HCT116 (cell line): ENCODE data around the gene HOXC11. TPM values are rescaled to one million over a fixed set of nuclear protein-coding genes. Genes with fewer than 3 reads are reported as not detected.

Experiments
- ATAC-seq: fragments of 200-7000 bp; cut with Tn5 transposase; 2 replicates; pipeline ENCODE4 v1.9.1; 2020; ENCODE audit warnings: mild to moderate bottlenecking, moderate library complexity
- BruUV-seq: library from RNA; stranded (reverse); fragments of 400-500 nt; replicated peaks from 2 replicates; lab custom pipeline; 2021; lab: Mats Ljungman, UMichigan
- CTCF ChIA-PET: fragments of 300-600 bp; sonication (Branson Sonifier 250); formaldehyde crosslinking; loops from one replicate; lab custom pipeline; 2021; ENCODE audit warnings: antibody characterized with exemption; lab: Charles Lee
- POLR2A ChIA-PET: fragments of 300-600, 350-600 bp; sonication (Branson Sonifier 250); formaldehyde crosslinking; loops from one replicate; lab custom pipeline; 2021; ENCODE audit warnings: antibody characterized with exemption; lab: Charles Lee
- RAD21 ChIA-PET, 2 experiments: fragments of 300-600 bp; sonication (Branson Sonifier 250); formaldehyde crosslinking; loops; one replicate each; lab custom pipeline; 2023; ENCODE audit warnings: low total read pairs in 2 of 2; ENCODE audit not compliant: uncharacterized antibody in 2 of 2, unreplicated experiment in 2 of 2, low non-redundant PET in 1 of 2; lab: Charles Lee
- DNase-seq: peaks from one replicate; pipeline ENCODE4 v3.0.0-alpha.2; 2010; ENCODE audit warnings: low read depth, low spot score
- H2AFZ ChIP-seq: fragments of 200-600 bp; shearing (Covaris generic), sonication (generic); 2 replicates; pipeline ENCODE4 v1.6.1; 2017; ENCODE audit warnings: low read depth, mixed run types, mixed read lengths, antibody characterized with exemption, low read length; ENCODE audit not compliant: poor library complexity, severe bottlenecking
- H3K27ac ChIP-seq: 2 replicates; pipeline ENCODE4 v1.5.1; 2012; ENCODE audit warnings: low read depth, low read length
- H3K27me3 ChIP-seq: fragments of 200-600 bp; sonication (generic); 2 replicates; pipeline ENCODE4 v1.6.1; 2016; ENCODE audit warnings: mixed run types, low read length, mixed read lengths; ENCODE audit not compliant: insufficient read depth
- H3K36me3 ChIP-seq, 2 experiments: fragments of 200-500 bp in 1 of 2; fragments of 200-600 bp in 1 of 2; sonication (Bioruptor generic) in 1 of 2; sonication (generic) in 1 of 2; 2 replicates each; pipeline versions ENCODE4 v1.5.1 to v1.6.1; 2014 to 2016; ENCODE audit warnings: low read length in 2 of 2, inconsistent platforms in 1 of 2, mixed read lengths in 1 of 2, mixed run types in 1 of 2; ENCODE audit not compliant: insufficient read depth in 2 of 2, control insufficient read depth in 1 of 2
- H3K4me1 ChIP-seq, 2 experiments: fragments of 200-600 bp in 1 of 2; sonication (generic) in 1 of 2; 2 replicates each; pipeline versions ENCODE4 v1.5.1 to v1.6.1; 2012 to 2017; ENCODE audit warnings: low read length in 2 of 2, inconsistent platforms in 1 of 2, mild to moderate bottlenecking in 1 of 2, mixed read lengths in 1 of 2, mixed run types in 1 of 2, moderate library complexity in 1 of 2; ENCODE audit not compliant: insufficient read depth in 2 of 2, control insufficient read depth in 1 of 2
- H3K4me2 ChIP-seq: fragments of 200-600 bp; sonication (generic); 2 replicates; pipeline ENCODE4 v1.6.1; 2017; ENCODE audit warnings: mixed run types, low read length, mixed read lengths
- H3K4me3 ChIP-seq, 2 experiments: fragments of 200-600 bp in 1 of 2; sonication (generic) in 1 of 2; replicated peaks in 1 of 2; 2 replicates each; pipeline ENCODE4 v1.5.1; 2011 to 2016; ENCODE audit warnings: low read length in 2 of 2, control low read depth in 1 of 2, low read depth in 1 of 2, mild to moderate bottlenecking in 1 of 2, mixed read lengths in 1 of 2, mixed run types in 1 of 2
- H3K79me2 ChIP-seq: fragments of 200-600 bp; sonication (generic); 2 replicates; pipeline ENCODE4 v1.6.1; 2017; ENCODE audit warnings: mild to moderate bottlenecking, mixed run types, low read length, moderate library complexity, mixed read lengths; ENCODE audit not compliant: insufficient read depth
- H3K9ac ChIP-seq: fragments of 200-600 bp; sonication (generic); 2 replicates; pipeline ENCODE4 v1.6.1; 2016; ENCODE audit warnings: low read length, mixed read lengths
- H3K9me2 ChIP-seq: fragments of 200-600 bp; sonication (generic), shearing (Covaris generic); 2 replicates; pipeline ENCODE4 v1.6.1; 2017; ENCODE audit warnings: mixed run types, mild to moderate bottlenecking, moderate library complexity; ENCODE audit not compliant: insufficient read depth
- H3K9me3 ChIP-seq, 2 experiments: fragments of 200-500 bp in 1 of 2; fragments of 200-600 bp in 1 of 2; sonication (Bioruptor generic) in 1 of 2; sonication (generic) in 1 of 2; 2 replicates each; pipeline ENCODE4 v1.6.1; 2014 to 2017; ENCODE audit warnings: low read length in 2 of 2, mixed read lengths in 2 of 2, inconsistent platforms in 1 of 2, low read depth in 1 of 2, mild to moderate bottlenecking in 1 of 2, mixed run types in 1 of 2, moderate library complexity in 1 of 2; ENCODE audit not compliant: control insufficient read depth in 1 of 2, insufficient read depth in 1 of 2
- H4K20me1 ChIP-seq: fragments of 200-600 bp; sonication (generic), shearing (Covaris generic); 2 replicates; pipeline ENCODE4 v1.6.1; 2017; ENCODE audit warnings: mixed run types, mild to moderate bottlenecking, moderate library complexity; ENCODE audit not compliant: insufficient read depth
- CEBPB ChIP-seq: IDR thresholded peaks from 2 replicates; pipeline ENCODE4 v1.6.1; 2012; ENCODE audit warnings: low read depth
- ELF1 ChIP-seq: IDR thresholded peaks from 2 replicates; pipeline ENCODE4 v1.6.1; 2012; ENCODE audit warnings: low read depth, borderline replicate concordance
- EZH2 ChIP-seq: fragments of 200-600 bp; sonication (generic); IDR thresholded peaks from 2 replicates; pipeline ENCODE4 v1.6.1; 2017; ENCODE audit warnings: antibody characterized with exemption, mixed run types
- JUND ChIP-seq: IDR thresholded peaks from 2 replicates; pipeline ENCODE4 v1.6.1; 2012
- MAX ChIP-seq: IDR thresholded peaks from 2 replicates; pipeline ENCODE4 v1.6.1; 2012
- POLR2A ChIP-seq: IDR thresholded peaks from 2 replicates; pipeline ENCODE4 v1.7.0; 2011; ENCODE audit warnings: borderline replicate concordance; ENCODE audit not compliant: insufficient read depth, insufficient read length; ENCODE audit errors: extremely low read depth
- POLR2AphosphoS5 ChIP-seq: IDR thresholded peaks from 2 replicates; pipeline ENCODE4 v1.6.1; 2011; ENCODE audit warnings: mild to moderate bottlenecking, low read depth, low read length, moderate library complexity
- RAD21 ChIP-seq: IDR thresholded peaks from 2 replicates; pipeline ENCODE4 v1.6.1; 2012; ENCODE audit warnings: low read depth, mild to moderate bottlenecking
- REST ChIP-seq: IDR thresholded peaks from 2 replicates; pipeline ENCODE4 v1.6.1; 2012; ENCODE audit warnings: low read depth
- SIN3A ChIP-seq: IDR thresholded peaks from 2 replicates; pipeline ENCODE4 v1.6.1; 2012; ENCODE audit warnings: low read depth
- TCF7L2 ChIP-seq: IDR thresholded peaks from 2 replicates; pipeline ENCODE4 v1.7.0; 2011; ENCODE audit warnings: borderline replicate concordance, inconsistent platforms; ENCODE audit not compliant: insufficient read depth, insufficient read length; ENCODE audit errors: extremely low read depth
- YY1 ChIP-seq: IDR thresholded peaks from 2 replicates; pipeline ENCODE4 v1.6.1; 2011; ENCODE audit warnings: low read length, low read depth, moderate library complexity, mild to moderate bottlenecking; ENCODE audit not compliant: insufficient replicate concordance; ENCODE audit errors: extremely low read depth
- intact Hi-C: fragments of 100-400 bp; cut with micrococcal nuclease; formaldehyde crosslinking; loops from 2 replicates; pipeline ENCODE4 v1.10.0; 2022
- total RNA-seq: library from RNA; stranded (reverse); gene quantifications from one replicate; pipeline ENCODE4 v1.2.1, GENCODE V29; 2021; ENCODE audit not compliant: unreplicated experiment
- TF ChIP-seq, protein P1 (sequence below): IDR thresholded peaks from 2 replicates; pipeline ENCODE4 v1.6.1; 2011; ENCODE audit warnings: mild to moderate bottlenecking, low read length, moderate library complexity; ENCODE audit not compliant: insufficient replicate concordance; ENCODE audit errors: extremely low read depth

HOXC11 gene
- total RNA-seq, 1 experiment from 2014 or later = 0.22 TPM

GRCh38 chr12:53950789-53951576 lies 21.9 kb upstream of the HOXC11 start:
- Histone ChIP-seq H3K4me1 (peaks cover 12 to 15% of the 10 kb centered on the region in 2 experiments), H3K9ac (no peak overlapping the region), H3K79me2 (no peaks in the 10 kb centered on the region), H3K27ac (no peak overlapping the region), H3K9me2 (no peaks in the 10 kb centered on the region), H3K4me2 (no peak overlapping the region), H4K20me1 (no peaks in the 10 kb centered on the region), H2AFZ (no peak overlapping the region), H3K36me3 (no peaks in the 10 kb centered on the region), H3K9me3 (no peaks in the 10 kb centered on the region), H3K4me3 (no peak overlapping the region), H3K27me3 (no peaks in the 10 kb centered on the region)
- intact Hi-C loops = loop anchor here (1.0 kb wide), 1 partner anchor 158 kb away; no protein-coding TSS in a partner anchor
- no peak for ATAC-seq
- TF ChIP-seq JUND = no peak
- no peak for TF ChIP-seq POLR2A
- TF ChIP-seq RAD21 = no peak
- TF ChIP-seq YY1 = no peak
- no peak for TF ChIP-seq EZH2
- no peak for TF ChIP-seq MAX
- no peak for TF ChIP-seq TCF7L2
- no peak for TF ChIP-seq ELF1
- TF ChIP-seq, protein P1, sequence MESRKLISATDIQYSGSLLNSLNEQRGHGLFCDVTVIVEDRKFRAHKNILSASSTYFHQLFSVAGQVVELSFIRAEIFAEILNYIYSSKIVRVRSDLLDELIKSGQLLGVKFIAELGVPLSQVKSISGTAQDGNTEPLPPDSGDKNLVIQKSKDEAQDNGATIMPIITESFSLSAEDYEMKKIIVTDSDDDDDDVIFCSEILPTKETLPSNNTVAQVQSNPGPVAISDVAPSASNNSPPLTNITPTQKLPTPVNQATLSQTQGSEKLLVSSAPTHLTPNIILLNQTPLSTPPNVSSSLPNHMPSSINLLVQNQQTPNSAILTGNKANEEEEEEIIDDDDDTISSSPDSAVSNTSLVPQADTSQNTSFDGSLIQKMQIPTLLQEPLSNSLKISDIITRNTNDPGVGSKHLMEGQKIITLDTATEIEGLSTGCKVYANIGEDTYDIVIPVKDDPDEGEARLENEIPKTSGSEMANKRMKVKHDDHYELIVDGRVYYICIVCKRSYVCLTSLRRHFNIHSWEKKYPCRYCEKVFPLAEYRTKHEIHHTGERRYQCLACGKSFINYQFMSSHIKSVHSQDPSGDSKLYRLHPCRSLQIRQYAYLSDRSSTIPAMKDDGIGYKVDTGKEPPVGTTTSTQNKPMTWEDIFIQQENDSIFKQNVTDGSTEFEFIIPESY = no peak
- TF ChIP-seq CEBPB = no peak
- TF ChIP-seq POLR2AphosphoS5 = no peak
- no peak for TF ChIP-seq REST
- no peak for TF ChIP-seq SIN3A
- POLR2A ChIA-PET = no interaction called here
- RAD21 ChIA-PET = interaction anchor here in 1 of 2 experiments (0.6 kb wide), 1 partner anchor 87 kb away, joined by 3 read pairs; no protein-coding TSS in a partner anchor
- DNase-seq = no peak
- CTCF ChIA-PET = interaction anchor here (0.8 kb wide), 1 partner anchor 158 kb away, joined by 3 read pairs; no protein-coding TSS in a partner anchor
- no TSS peak for BruUV-seq
